AG20443 (cell line): ENCODE data around the gene SLC12A2.

Experiments used
- DNase-seq: peaks from one replicate; pipeline ENCODE4 v3.0.0; 2012; ENCODE audit warnings: low spot score, mixed read lengths

Gene SLC12A2

DNA sequence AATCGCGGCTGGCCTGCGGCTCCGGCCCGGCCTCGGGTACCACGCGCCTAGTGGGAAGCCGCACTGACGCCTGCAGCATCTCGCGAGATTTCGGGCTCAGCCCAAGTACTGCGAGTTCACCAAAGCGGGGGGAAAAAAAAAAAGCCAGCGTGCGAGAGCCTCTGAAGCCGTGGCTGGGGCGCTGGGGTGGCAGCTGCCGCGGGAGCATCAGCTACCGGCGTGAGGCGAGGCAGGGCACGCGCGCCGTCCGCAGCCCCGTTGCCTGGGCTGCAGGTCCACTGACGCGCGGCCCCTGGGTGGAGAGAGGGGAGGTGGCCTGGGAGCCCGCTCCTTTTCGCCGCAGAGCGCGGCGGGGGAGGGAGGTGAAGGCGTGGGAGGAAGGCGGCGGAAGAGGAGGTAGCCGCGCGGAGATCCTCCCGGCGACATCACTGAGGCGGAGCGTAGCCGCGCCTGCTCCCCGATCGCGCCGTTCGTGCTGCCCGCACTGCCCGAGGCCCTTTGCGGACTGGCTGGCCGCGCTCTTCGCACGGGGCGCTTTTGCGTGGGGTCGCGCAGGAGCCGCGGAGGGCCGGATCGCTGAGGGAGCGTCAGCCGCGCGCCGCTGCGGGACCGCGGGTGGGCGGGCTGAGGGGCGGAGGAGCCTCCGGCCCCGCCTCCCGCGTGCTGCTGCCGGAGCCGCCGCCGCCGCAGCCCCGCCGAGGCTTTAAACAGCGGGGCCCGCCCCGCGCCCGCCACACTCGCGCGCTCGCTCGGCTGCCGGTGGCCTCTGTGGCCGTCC lies at the start of gene SLC12A2:
SLC12A2 (plus strand) TSS at position 734 of the 778 bp plus-strand sequence. CDS start 189 bp downstream, outside the sequence.
- peak; percentile 94 for DNase-seq

DNA sequence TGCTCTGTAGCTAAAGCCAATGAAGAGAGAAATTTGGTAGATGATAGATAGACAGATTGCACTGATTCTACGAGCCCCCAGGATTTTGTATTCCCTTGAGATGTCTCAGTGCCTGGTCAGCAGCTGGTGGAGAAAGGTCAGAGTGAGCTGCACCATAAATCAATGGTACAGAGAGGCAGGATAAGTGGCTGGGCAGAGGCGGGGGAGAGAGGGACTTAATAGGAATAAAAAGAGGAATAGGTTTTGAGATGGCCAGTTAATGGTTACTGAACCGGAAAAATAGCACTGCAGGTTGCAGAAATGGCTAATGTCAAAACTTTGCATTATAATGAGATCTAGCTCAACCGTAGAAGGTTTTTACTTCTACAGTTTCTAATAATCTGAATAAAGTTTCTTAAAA lies 47.9 kb upstream of the SLC12A2 start:
- DNase-seq = no peak

DNA sequence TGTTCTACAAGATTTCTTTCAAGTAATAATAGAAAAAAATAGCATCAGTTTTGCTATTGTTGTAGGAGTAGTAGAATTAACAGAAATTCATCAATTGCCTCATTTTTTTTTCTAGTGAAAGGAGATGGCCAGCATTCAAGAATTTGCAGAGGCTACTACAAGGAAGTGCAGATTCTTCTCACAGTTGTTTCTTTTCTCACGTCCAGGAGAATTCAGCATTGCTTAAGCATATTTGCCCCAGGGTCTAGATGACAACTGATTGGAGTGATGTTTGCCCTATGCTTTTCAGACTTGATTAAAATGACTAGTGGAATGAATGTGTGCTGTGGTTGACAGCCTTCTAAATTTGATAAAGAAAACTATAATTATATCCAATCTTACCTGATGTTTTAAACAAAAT lies 46.6 kb upstream of the SLC12A2 start:
- DNase-seq = peak; percentile 17

DNA sequence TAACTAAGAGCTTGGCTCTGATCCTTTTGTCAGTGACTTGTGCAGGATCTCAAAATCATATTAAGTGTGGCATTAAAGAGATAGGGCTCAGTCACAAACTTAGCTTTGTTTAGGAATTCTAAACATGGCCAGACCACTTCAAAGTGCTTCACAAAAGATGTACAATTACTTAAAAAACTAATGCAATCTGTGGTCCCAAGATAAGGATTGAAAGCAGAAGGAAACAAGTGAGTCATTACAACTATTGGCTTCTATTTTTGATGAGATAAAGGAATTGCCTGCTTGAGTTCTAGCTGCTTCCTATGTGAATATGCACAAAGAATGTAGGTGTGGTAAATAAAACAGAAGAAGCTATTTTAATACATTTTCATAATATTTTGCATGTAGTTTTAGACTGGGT lies 44.9 kb upstream of the SLC12A2 start:
- peak; percentile 34 for DNase-seq

DNA sequence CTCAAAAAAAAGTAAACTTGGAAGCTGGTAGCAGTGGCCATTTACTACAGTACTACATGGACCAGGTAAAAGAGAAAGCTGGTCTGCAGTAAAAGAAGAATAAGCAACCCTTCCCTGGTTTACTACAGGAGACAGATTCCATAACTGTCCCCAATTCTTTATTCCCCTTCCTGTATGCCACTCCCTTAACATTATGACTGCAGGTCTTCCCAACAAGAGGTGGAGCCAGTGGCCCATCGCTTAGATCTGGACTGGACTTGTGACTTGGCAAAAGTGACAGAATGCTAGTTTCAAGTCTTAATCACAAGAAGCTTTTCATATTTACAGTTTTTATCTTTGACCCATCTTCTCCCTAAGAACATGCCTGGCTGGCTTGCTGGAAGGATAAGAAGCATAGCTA lies 42.6 kb upstream of the SLC12A2 start:
- DNase-seq = no peak

DNA sequence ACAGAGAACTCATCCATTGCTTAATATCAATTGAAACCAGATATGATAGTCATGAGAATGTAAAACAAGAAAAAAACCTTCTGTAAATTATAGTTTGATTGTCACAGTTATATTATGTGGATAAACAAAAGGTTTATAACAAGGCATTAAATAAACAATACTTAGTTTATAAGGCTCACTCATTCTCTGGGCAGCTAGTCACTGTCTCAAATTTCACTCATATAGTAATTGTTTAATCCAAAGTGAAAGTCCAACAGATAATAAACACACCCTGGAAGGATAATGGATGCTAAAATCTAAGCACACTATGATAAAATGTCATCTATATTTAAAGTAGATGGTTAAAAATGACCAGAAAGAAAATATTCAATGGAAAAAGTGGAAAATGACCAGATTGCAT lies 30.8 kb upstream of the SLC12A2 start:
- no peak for DNase-seq

DNA sequence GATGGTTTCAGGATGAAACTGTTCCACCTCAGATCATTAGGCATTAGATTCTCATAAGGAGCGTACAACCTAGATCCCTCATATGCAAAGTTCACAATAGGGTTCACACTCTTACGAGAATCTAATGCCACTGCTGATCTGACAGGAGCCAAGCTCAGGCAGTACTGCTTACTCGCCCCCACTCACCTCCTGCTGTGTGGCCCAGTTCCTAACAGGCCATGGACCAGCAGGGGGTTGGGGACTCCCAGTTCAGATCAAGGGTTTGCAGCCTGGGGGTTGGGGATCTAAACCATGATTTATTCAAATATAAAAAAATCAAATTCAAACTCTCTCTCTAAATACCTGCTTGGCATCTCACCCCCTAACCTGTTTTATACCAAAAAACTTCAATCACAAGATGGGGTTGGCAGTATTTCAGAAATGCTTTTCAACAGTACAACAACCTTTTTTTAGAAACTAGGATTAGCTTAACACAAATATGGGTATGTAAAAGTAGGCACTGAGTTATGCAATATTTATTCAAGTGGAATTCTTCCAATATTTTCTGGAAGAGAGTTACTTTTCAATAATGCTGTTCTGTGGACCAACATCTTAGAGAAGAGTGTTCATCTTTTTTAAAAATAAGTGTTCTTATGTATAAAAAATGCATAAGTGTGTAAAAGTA lies 30.1 kb upstream of the SLC12A2 start:
- DNase-seq = no peak

DNA sequence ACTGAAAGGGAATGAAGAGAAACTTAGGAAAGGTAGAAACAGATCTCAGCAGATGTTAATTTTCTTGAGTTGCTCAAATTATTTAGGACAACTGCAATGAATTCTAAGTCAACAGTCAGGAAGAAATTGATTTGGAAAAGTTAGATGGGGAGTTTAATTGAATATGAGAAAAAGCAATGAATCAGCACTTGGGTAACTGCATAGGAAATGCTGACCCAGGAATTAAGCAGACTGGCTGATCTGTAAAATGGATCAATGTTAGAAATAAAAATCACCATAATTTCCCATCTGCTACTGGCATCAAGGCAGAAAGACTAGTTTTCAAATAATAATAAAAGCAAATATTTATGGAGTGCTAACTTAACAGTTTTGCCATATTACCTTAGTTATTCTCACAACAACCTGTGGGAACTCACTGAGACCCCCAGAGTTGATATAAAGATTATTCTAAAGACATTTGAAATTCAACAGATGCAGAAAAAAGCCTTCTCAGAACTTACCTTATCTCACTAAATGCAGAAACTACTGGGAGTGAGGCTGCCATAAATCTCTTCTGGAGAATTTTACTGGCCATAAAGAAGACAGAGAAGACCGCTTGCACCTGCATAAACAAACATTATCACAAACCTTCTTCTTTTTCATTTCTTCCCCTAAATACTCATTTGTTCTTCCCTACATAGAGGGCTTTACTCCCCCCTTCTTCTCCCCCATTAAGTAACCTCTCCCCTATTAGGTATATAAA lies 22.8 kb upstream of the SLC12A2 start:
- DNase-seq = no peak

DNA sequence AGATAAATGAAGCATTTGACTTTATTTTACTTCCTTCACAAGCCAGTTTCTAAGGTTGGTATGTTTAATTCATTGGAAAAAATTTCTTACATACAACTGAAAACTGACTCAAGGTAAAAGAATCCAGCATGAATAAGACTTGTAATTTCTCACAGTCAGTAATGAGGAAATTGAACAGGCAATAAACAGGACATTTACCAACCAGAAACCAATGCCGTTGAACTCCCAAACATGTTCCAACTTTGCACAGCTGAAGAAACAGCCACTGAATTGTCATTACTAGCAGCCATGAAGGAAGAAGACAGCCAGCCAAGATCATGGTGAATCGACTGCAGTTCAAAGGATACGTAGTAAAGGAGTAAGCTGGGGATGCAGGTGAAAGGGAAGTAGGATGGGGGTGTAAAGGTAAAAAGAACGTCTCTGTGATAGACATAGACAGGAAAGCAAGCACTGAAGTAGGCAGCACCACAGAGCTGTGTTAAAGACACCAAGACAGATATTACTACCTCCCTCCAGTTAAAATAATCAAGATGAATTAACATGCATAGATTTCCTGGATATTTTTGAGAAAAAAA lies 21.3 kb upstream of the SLC12A2 start:
- peak; percentile 60 for DNase-seq

DNA sequence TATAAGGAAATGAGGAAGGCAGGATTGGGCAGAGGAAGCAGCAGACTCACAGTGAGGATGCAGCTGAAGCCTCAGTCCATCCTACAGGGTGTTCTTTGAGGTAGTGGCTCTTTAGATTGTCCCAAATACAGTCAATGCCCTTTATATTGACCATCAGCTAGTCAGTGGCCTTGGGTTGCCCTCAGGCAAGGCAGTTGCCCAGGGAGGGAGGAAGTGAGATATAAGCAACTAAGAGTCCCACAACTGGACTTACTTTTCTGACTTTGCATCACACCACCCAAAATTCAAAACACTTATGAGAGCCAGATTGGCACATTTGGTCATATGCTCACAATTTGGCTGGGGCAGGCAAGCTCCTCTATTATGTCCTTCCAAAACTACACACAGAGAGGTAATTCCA lies 9.4 kb upstream of the SLC12A2 start:
- no peak for DNase-seq

DNA sequence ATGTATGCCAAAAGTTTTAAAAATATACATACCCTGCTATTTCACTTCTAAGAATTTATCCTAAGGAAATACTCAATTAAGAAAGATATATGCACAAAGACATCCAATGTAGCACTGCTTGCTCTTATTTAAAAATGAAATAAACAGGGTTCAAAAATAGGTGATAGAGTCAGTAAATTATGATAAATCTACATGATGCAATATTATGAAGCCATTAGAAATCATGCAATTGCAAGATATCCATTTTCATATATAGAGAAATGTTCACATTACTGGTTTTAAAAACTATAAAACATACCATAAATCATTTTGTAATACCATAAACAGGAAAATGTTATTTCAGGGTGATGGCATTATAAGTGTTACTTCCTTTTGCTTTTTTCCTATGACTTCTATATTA lies 8.6 kb upstream of the SLC12A2 start:
- DNase-seq = no peak

DNA sequence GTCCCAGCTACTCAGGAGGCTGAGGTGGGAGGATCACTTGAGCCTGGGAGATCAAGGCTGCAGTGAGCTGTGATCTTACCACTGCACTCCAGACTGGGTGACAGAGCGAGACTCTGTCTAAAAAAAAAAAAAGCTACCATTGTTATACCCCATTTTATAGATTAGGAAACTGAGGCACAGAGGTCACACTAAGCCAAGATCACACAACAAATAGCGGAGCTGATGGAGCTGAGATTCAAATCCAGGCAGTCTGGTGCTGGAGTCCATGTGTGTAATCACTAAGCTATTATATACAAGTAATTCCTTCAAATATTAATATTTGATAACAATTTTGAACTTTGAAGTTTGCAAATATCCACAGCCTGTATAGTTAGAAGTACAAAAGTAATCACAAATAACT lies 6.0 kb upstream of the SLC12A2 start:
- DNase-seq = no peak

DNA sequence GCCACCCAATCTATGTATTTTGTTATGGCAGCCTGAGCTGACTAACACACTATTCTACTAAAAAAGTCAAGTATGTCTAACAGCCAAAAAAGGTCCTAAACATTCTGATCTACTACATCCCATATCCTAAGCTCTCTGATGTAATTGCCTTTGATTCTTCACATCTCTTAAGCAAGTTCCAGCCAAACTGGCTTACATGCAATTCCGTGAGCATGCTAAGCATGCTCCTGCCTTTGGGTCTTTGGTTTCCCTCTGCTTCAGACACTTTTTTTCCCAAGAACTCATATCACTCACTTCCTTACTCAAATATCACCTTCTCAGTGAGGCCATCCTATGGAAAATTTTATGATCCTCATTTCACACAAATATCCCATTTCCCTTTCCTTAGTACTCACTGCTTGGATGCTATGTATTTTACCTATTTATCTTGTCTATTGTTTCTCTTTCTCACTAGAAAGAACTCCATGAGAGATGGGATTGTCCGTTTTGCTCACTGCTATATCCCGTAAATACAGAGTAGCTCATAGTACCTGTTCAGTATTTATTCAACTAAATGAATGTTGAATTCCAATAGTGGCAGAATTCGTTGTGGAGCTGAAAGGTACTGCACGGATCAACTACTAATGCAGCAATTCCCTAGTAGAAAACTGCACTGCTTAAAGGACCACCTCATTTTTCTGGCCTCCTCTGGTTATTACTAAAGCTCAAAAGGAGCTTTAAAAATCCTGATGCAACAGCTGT lies 2.3 kb upstream of the SLC12A2 start:
- peak; percentile 28 for DNase-seq

DNA sequence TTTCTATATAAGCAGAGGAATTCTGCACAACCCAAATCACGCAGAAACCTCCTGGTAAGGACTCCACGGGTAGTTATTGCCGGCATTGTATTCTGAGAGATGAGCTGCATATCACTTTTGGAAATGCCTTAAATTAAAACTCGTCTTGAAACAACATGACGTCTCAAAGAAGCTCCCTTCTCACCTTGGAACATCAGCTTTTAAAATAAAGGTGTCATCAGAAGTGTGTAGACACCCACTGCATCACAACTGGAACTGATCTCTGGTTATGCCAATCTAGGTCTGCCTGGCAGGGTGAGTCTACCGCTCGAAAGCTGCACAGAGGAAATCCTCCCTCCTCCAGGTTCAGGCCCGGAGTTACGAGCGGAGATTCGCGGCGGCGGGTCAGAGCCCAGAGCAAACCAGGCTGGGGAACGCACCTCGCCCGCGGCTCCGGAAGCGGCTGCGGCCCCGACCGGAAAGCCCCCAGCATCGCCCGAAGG lies 974 bp upstream of the SLC12A2 start:
- DNase-seq = no peak

DNA sequence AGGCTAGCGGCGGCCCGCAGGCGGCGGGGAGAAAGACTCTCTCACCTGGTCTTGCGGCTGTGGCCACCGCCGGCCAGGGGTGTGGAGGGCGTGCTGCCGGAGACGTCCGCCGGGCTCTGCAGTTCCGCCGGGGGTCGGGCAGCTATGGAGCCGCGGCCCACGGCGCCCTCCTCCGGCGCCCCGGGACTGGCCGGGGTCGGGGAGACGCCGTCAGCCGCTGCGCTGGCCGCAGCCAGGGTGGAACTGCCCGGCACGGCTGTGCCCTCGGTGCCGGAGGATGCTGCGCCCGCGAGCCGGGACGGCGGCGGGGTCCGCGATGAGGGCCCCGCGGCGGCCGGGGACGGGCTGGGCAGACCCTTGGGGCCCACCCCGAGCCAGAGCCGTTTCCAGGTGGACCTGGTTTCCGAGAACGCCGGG lies 253 bp downstream of the SLC12A2 start:
- DNase-seq = peak; percentile 79

DNA sequence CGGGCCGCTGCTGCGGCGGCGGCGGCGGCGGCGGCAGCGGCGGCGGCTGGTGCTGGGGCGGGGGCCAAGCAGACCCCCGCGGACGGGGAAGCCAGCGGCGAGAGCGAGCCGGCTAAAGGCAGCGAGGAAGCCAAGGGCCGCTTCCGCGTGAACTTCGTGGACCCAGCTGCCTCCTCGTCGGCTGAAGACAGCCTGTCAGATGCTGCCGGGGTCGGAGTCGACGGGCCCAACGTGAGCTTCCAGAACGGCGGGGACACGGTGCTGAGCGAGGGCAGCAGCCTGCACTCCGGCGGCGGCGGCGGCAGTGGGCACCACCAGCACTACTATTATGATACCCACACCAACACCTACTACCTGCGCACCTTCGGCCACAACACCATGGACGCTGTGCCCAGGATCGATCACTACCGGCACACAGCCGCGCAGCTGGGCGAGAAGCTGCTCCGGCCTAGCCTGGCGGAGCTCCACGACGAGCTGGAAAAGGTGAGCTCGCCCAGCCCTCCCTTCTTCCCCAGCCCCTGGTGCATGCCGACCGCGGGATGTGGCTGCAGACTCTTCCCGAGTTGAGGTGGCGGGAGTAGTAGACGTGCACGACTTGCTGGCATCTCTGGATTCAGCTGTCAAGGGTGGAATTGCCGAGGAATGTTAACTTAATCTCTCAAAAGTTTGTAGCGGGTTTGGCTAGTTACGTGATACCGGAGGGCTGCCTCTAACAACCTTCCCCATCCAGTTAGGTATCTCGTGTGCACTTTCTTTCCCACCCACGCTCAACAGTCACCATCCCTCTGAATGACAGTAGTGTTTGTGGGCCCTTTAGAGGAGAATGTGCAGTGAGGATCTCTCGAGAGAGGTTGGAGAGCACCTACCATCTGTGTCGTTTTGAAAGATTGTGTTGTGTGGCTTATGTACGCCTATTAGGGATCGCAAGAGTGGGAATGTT lies 932 bp downstream of the SLC12A2 start:
- peak; percentile 36 for DNase-seq

DNA sequence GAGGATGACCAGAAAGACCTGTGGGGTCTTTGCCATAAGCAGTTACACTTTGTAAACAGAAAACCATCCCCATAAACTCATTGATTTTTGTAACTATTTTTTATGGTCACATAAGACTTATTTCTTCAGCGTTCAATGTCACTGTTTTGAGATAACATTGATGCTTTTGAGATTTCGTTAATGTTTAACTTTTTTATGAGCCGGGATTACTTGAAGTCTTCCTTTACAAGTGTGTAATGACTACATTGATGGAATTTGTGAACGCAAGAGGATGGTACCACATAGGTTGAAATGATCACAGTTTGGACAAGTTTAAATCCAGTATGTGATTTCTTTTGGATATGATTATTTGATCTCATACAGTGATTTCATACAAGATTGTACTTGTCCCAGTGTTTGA lies 1.8 kb downstream of the SLC12A2 start:
- DNase-seq = no peak

DNA sequence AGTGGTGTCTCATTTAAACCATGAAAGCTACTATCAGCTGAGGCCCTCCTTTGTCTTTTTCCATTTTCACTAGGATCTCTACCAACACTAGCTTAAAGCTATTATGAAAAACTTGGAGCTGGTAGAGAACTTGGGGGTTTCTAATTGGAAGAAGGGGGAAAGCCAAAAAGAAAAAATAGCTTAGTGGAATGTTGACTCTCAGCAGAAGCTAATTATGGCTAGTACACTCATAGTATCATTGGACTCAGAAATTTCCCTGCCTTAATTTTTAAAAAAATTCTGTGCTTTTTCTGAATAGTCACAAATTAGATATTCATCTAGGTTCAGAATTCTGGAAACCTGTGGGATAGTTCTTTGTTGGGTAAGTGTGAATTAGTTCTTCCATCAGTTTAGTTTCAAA lies 8.0 kb downstream of the SLC12A2 start:
- DNase-seq = no peak

DNA sequence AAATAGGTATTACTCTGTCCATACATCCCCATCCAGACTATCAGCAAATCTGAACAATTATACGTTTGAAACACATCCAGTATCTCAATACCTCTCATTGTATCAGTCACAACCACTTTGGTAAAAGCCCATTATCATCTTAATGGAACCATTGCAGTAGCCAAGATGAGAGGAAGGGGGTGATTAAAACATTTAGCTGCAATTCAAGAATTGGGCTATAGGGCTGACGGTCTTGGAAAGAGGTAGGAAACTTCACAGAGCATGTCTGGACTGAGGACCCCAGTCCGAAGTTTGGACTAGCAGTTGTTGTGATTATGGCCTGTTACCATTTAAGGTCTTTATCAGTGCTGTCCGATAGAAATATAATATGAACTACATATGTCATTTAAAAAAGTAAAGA lies 8.6 kb downstream of the SLC12A2 start:
- DNase-seq = no peak

DNA sequence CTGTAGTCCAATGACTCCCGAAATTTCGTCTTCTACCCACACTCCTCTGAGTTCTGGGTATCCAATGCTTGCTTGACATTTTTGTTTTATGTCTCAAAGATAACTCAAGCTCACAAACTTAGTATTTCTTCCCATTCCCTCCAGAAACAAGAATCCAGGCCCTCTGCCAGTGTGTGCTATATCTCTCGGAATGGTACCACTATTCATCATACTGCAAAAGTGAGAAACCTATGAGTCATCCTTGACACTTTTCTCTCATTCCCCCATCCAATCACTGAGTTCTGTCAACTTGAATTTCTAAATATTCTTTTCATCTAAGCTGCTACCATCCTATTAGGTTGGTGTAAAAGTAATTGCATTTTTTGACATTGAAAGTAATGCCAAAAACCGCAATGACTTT lies 9.8 kb downstream of the SLC12A2 start:
- no peak for DNase-seq

DNA sequence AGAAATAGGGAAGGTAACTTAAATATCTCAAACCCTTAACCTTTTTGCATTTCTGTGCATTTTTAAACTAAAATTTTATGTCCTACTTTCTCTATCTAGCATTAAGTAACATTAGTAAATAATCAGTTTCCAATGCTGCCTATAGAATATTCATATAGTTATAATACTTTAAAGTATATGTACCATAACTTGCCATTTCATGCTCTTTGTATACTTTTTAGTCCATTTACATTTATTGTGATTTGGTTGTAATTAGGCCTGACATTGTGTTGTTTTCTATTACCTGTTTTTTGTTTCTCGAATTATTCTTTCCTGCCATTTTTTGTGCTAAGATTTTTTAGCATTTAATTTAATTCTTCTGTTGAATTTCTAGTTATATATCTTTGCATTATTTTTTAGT lies 13.7 kb downstream of the SLC12A2 start:
- DNase-seq = no peak
